ENCODE data around the gene UMOD.
"Not testable (repeated sequence)": the region's sequence is repeated elsewhere in the genome, so short reads cannot be mapped to it uniquely, and the experiment has no call there.

The UMOD gene

DNA sequence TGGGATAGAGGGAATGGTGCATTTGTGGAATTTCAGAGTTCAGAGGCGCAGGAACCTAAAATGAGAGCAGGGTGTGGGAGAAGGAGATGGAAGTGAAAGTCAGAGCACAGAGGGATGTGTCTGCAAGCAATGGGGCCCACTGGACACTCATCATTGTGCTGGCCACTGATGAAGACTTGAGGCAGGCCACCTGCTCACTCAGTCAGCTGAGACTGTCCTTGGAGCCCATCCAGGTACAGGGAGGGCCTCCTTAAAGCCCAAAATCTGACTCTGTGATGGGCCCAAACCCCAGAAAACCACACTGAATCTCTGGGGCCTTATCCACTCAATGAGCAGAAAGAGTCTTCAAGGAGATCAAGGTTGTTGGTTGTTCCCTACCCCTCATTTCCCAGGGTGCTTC, 30.8 kb downstream of the UMOD start:
- no peaks in the 10 kb centered on the region for H3K27me3 Mint-ChIP-seq (ENCODE audit: low read depth)
- H3K4me3 Mint-ChIP-seq = no peak overlapping the region
- DNase-seq (ENCODE audit: low spot score) = no peak
- no peak overlapping the region for H3K27ac Mint-ChIP-seq
- H3K36me3 Mint-ChIP-seq (ENCODE audit: low read depth) = no peaks in the 10 kb centered on the region
- H3K4me1 Mint-ChIP-seq (ENCODE audit: low read depth) = no peaks in the 10 kb centered on the region
- no peaks in the 10 kb centered on the region for H3K9me3 Mint-ChIP-seq

GRCh38 chr16:20321051-20321450, 31.5 kb downstream of the UMOD start:
- not testable (repeated sequence) for DNase-seq (ENCODE audit: low spot score); H3K36me3 Mint-ChIP-seq (ENCODE audit: low read depth); H3K4me1 Mint-ChIP-seq (ENCODE audit: low read depth); H3K9me3 Mint-ChIP-seq; H3K27ac Mint-ChIP-seq; H3K4me3 Mint-ChIP-seq; H3K27me3 Mint-ChIP-seq (ENCODE audit: low read depth)

GRCh38 chr16:20320592-20320991, 31.9 kb downstream of the UMOD start:
- H3K27ac Mint-ChIP-seq = no peak overlapping the region
- H3K36me3 Mint-ChIP-seq (ENCODE audit: low read depth) = no peaks in the 10 kb centered on the region
- no peaks in the 10 kb centered on the region for H3K9me3 Mint-ChIP-seq
- no peak overlapping the region for H3K4me3 Mint-ChIP-seq
- no peaks in the 10 kb centered on the region for H3K4me1 Mint-ChIP-seq (ENCODE audit: low read depth)
- no peaks in the 10 kb centered on the region for H3K27me3 Mint-ChIP-seq (ENCODE audit: low read depth)
- DNase-seq (ENCODE audit: low spot score) = no peak

GRCh38 chr16:20320178-20320577, 32.3 kb downstream of the UMOD start:
- H3K4me3 Mint-ChIP-seq = no peak overlapping the region
- H3K36me3 Mint-ChIP-seq (ENCODE audit: low read depth) = no peaks in the 10 kb centered on the region
- no peak for DNase-seq (ENCODE audit: low spot score)
- H3K27me3 Mint-ChIP-seq (ENCODE audit: low read depth) = no peaks in the 10 kb centered on the region
- H3K27ac Mint-ChIP-seq = no peak overlapping the region
- H3K9me3 Mint-ChIP-seq = no peaks in the 10 kb centered on the region
- H3K4me1 Mint-ChIP-seq (ENCODE audit: low read depth) = no peaks in the 10 kb centered on the region

DNA sequence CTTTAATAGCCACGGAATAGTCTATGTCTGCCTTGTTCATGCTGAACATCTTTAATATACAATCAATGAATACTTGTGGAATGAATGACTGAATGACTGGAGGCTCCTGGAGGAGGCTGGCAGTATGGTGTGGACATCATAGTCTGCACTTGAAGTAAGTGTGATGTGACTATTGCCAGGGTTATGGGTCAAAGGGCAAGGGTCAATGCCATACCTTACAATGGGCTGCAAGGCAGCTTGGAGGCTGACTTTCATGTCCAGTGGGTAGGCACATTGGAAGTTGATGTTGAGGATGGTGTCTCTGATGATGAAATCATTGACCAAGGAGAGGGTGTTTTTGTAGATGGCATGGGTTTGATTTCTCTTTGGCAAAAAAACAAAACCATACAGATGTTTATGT, 33.1 kb downstream of the UMOD start:
- Mint-ChIP-seq H3K27me3 (ENCODE audit: low read depth) (no peaks in the 10 kb centered on the region), H3K9me3 (no peaks in the 10 kb centered on the region), H3K4me3 (no peak overlapping the region), H3K27ac (no peak overlapping the region), H3K36me3 (ENCODE audit: low read depth) (no peaks in the 10 kb centered on the region), H3K4me1 (ENCODE audit: low read depth) (no peaks in the 10 kb centered on the region)
- DNase-seq (ENCODE audit: low spot score) = no peak

- no peaks in the 10 kb centered on the region for H3K36me3 Mint-ChIP-seq (ENCODE audit: low read depth)
- no peak overlapping the region for H3K4me3 Mint-ChIP-seq
- H3K9me3 Mint-ChIP-seq = no peaks in the 10 kb centered on the region
- no peak for DNase-seq (ENCODE audit: low spot score)
- H3K27me3 Mint-ChIP-seq (ENCODE audit: low read depth) = no peaks in the 10 kb centered on the region
- H3K27ac Mint-ChIP-seq = no peak overlapping the region
- no peaks in the 10 kb centered on the region for H3K4me1 Mint-ChIP-seq (ENCODE audit: low read depth)
These were observed 34.1 kb downstream of the UMOD start for GRCh38 chr16:20318437-20318836.

DNA sequence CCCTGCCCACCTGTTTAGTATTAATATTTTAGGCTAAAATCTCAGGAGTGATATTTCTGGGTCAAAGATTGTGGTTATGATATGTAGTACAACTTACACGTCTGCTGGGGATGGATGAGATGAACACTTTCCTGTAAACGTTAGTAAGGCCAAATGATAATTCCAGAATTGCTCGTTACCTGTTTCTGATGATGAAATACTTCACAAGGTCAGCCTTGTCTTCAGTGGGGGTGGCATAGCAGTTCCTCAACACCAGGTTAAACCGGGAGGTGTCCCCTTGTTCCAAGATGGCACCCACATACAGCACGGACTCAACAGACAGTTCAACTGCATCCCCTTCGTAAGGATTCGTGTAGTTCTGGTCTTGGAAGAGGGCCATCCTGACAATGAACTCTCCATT, 34.5 kb downstream of the UMOD start:
- Mint-ChIP-seq H3K27ac (no peak overlapping the region), H3K4me1 (ENCODE audit: low read depth) (no peaks in the 10 kb centered on the region), H3K9me3 (no peaks in the 10 kb centered on the region), H3K27me3 (ENCODE audit: low read depth) (no peaks in the 10 kb centered on the region), H3K36me3 (ENCODE audit: low read depth) (no peaks in the 10 kb centered on the region), H3K4me3 (no peak overlapping the region)
- DNase-seq (ENCODE audit: low spot score) = no peak

DNA sequence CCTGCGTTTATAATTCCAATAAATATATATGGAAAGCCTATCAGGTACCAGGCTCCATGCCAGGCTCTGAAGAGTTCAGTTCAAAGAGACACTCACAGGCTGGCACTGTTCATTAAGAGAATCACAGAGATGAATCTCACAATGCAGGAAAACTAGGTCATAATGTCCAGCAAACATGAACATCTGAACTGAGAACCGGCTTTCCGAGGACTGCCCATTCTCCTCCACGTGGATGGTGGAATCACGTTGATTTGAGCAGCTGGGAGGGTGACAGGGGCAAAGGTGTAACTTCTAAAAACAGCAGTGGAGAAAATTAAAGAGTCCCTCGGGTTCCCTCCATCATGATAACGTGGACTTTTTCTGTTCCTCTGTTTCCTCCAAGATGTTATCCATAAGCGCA, 35.4 kb downstream of the UMOD start:
- H3K27ac Mint-ChIP-seq = no peak overlapping the region
- DNase-seq (ENCODE audit: low spot score) = no peak
- no peaks in the 10 kb centered on the region for H3K36me3 Mint-ChIP-seq (ENCODE audit: low read depth)
- H3K4me3 Mint-ChIP-seq = no peak overlapping the region
- H3K27me3 Mint-ChIP-seq (ENCODE audit: low read depth) = no peaks in the 10 kb centered on the region
- no peaks in the 10 kb centered on the region for H3K4me1 Mint-ChIP-seq (ENCODE audit: low read depth)
- H3K9me3 Mint-ChIP-seq = no peaks in the 10 kb centered on the region

GRCh38 chr16:20316715-20317114, 35.8 kb downstream of the UMOD start:
- no peaks in the 10 kb centered on the region for H3K4me1 Mint-ChIP-seq (ENCODE audit: low read depth)
- H3K4me3 Mint-ChIP-seq = no peak overlapping the region
- DNase-seq (ENCODE audit: low spot score) = no peak
- H3K9me3 Mint-ChIP-seq = no peaks in the 10 kb centered on the region
- no peaks in the 10 kb centered on the region for H3K27me3 Mint-ChIP-seq (ENCODE audit: low read depth)
- H3K36me3 Mint-ChIP-seq (ENCODE audit: low read depth) = no peaks in the 10 kb centered on the region
- H3K27ac Mint-ChIP-seq = no peak overlapping the region

- Mint-ChIP-seq H3K4me1 (ENCODE audit: low read depth) (no peaks in the 10 kb centered on the region), H3K9me3 (no peaks in the 10 kb centered on the region), H3K4me3 (no peak overlapping the region), H3K27ac (no peak overlapping the region), H3K36me3 (ENCODE audit: low read depth) (no peaks in the 10 kb centered on the region), H3K27me3 (ENCODE audit: low read depth) (no peaks in the 10 kb centered on the region)
- no peak for DNase-seq (ENCODE audit: low spot score)
These were observed 36.8 kb downstream of the UMOD start for GRCh38 chr16:20315764-20316163.

- no peaks in the 10 kb centered on the region for H3K27me3 Mint-ChIP-seq (ENCODE audit: low read depth)
- DNase-seq (ENCODE audit: low spot score) = no peak
These were observed 37.9 kb downstream of the UMOD start for GRCh38 chr16:20314575-20314974.

GRCh38 chr16:20313741-20314140, 38.8 kb downstream of the UMOD start:
- no peak for DNase-seq (ENCODE audit: low spot score)

More at GRCh38 chr16:20314575-20314974, 37.9 kb downstream of the UMOD start:
- no peaks in the 10 kb centered on the region for H3K9me3 Mint-ChIP-seq
- no peaks in the 10 kb centered on the region for H3K4me1 Mint-ChIP-seq (ENCODE audit: low read depth)
- no peaks in the 10 kb centered on the region for H3K36me3 Mint-ChIP-seq (ENCODE audit: low read depth)
- H3K4me3 Mint-ChIP-seq = no peak overlapping the region
- H3K27ac Mint-ChIP-seq = no peak overlapping the region

DNA sequence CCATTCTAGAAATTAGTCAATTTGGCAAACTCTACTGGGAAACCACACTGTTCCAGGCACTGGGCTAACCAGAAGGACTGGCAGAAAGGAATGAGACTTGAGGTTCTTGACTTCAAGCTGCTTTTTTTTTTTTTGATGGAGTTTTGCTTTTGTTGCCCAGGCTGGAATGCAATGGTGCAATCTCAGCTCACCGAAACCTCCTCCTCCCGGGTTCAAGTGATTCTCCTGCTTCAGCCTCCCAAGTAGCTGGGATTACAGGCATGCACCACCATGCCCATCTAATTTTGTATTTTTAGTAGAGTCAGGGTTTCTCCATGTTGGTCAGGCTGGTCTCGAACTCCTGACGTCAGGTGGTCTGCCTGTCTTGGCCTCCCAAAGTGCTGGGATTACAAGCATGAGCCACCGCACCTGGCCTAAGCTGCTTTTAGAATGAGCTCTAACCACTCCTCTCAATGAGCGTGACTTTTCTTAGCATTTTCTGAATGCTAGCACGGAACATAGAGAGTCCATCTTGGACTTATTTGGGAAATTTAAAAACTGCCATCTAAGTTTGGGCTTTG, 39.9 kb downstream of the UMOD start:
- H3K36me3 Mint-ChIP-seq (ENCODE audit: low read depth); H3K27me3 Mint-ChIP-seq (ENCODE audit: low read depth); H3K4me3 Mint-ChIP-seq; H3K27ac Mint-ChIP-seq; DNase-seq (ENCODE audit: low spot score); H3K4me1 Mint-ChIP-seq (ENCODE audit: low read depth); H3K9me3 Mint-ChIP-seq: not testable (repeated sequence)

More at GRCh38 chr16:20313741-20314140, 38.8 kb downstream of the UMOD start:
- H3K27me3 Mint-ChIP-seq (ENCODE audit: low read depth) = no peaks in the 10 kb centered on the region
- no peak overlapping the region for H3K4me3 Mint-ChIP-seq
- no peak overlapping the region for H3K27ac Mint-ChIP-seq
- no peaks in the 10 kb centered on the region for H3K36me3 Mint-ChIP-seq (ENCODE audit: low read depth)
- no peaks in the 10 kb centered on the region for H3K4me1 Mint-ChIP-seq (ENCODE audit: low read depth)
- no peaks in the 10 kb centered on the region for H3K9me3 Mint-ChIP-seq

DNA sequence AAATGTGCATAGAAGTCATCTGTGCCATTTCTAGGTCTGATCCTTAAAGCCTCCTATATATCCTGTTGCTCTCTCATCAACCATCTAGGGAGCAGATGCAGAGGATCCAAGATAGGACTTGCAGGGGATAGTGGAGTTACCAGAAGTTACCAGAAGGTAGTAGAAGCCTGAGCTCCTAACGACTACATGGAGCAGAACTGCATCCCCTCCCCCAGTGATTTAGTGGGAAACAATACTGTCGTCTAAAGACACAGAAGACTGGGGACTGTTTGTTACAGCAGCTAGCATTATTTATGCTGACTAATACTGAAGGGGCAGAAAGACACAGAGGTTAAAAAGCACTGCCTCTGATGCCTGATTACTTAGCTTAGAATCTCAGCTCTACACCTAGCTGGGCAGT, 41.0 kb downstream of the UMOD start:
- Mint-ChIP-seq H3K4me1 (ENCODE audit: low read depth) (no peaks in the 10 kb centered on the region), H3K36me3 (ENCODE audit: low read depth) (no peaks in the 10 kb centered on the region), H3K27me3 (ENCODE audit: low read depth) (no peaks in the 10 kb centered on the region), H3K4me3 (no peak overlapping the region), H3K27ac (no peak overlapping the region), H3K9me3 (no peaks in the 10 kb centered on the region)
- no peak for DNase-seq (ENCODE audit: low spot score)

All from T-helper 2 cell treated with Interferon-gamma antibody and Interleukin-4, amounts not matched to agents 5 μg/mL and 100 μg/mL, for 36 hours (primary cell).